Naive thymus-derived CD8-positive, alpha-beta T cell (primary cell): ENCODE measurements around the gene TIFAB. TPM values are rescaled to one million over a fixed set of nuclear protein-coding genes. Genes with fewer than 3 reads are reported as not detected.

Experiments
- ATAC-seq, 2 donors: fragments of 150-1000 bp; cut with Tn5 transposase in 1 of 2; sonication (Bioruptor Pico), chemical (Tn5 transposase) in 1 of 2; 1 replicate in 1 of 2; 2 replicates in 1 of 2; pipeline ENCODE4 v1.10.0; 2021; ENCODE audit warnings: mild to moderate bottlenecking in 2 of 2, moderate library complexity in 2 of 2
- POLR2A ChIA-PET: fragments of 350-600 bp; sonication (Branson Sonifier 250); formaldehyde crosslinking; loops from one replicate; lab custom pipeline; 2021; ENCODE audit warnings: antibody characterized with exemption; lab: Charles Lee
- DNase-seq, 10 donors: peaks; one replicate each; pipeline versions ENCODE4 v3.0.0 to v3.0.0-alpha.2; 2020 to 2022
- H3K27ac Mint-ChIP-seq, 10 donors: one replicate each; pipeline ENCODE4 v1.8.0; 2020 to 2022; ENCODE audit warnings: mild to moderate bottlenecking in 10 of 10, mixed read lengths in 10 of 10, moderate library complexity in 4 of 10, inconsistent platforms in 1 of 10
- H3K27me3 Mint-ChIP-seq, 5 donors: one replicate each; pipeline ENCODE4 v1.8.0; 2021 to 2022; ENCODE audit warnings: mixed read lengths in 5 of 5
- H3K36me3 Mint-ChIP-seq, 3 donors: one replicate each; pipeline ENCODE4 v1.8.0; 2020 to 2022; ENCODE audit warnings: mixed read lengths in 3 of 3, mild to moderate bottlenecking in 2 of 3, inconsistent platforms in 1 of 3
- H3K4me1 Mint-ChIP-seq, 4 donors: one replicate each; pipeline ENCODE4 v1.8.0; 2021 to 2022; ENCODE audit warnings: mixed read lengths in 4 of 4
- H3K4me3 Mint-ChIP-seq, 10 donors: one replicate each; pipeline ENCODE4 v1.8.0; 2020 to 2022; ENCODE audit warnings: mild to moderate bottlenecking in 10 of 10, mixed read lengths in 10 of 10, moderate library complexity in 6 of 10, inconsistent platforms in 1 of 10
- H3K9me3 Mint-ChIP-seq, 9 donors: one replicate each; pipeline ENCODE4 v1.8.0; 2020 to 2022; ENCODE audit warnings: mixed read lengths in 9 of 9, mild to moderate bottlenecking in 3 of 9, inconsistent platforms in 1 of 9, moderate library complexity in 1 of 9
- polyA plus RNA-seq, 3 donors: library from polyadenylated mRNA; unstranded; fragments of 300-500 nt; fragmentation: Illumina TruSeq; gene quantifications; one replicate each; pipeline ENCODE4 v1.2.3, GENCODE V29; 2021
- total RNA-seq, 8 experiments: library from RNA in 2 of 8; stranded (reverse) in 2 of 8; gene quantifications; one replicate each; pipeline ENCODE4 v1.2.3 and lab custom pipeline; 2021 to 2026

Gene TIFAB
- total and polyA plus RNA-seq, 5 experiments from 2014 or later: not detected

- Mint-ChIP-seq H3K4me3 (peak overlapping the region in 4 of 10 donors; percentile 22 to 60 (median 42)), H3K27ac (no peak overlapping the region), H3K27me3 (peaks cover 24 to 99% (median 68%) of the 10 kb centered on the region in 5 donors), H3K9me3 (peaks cover 0 to 2% (median 0%) of the 10 kb centered on the region in 9 donors), H3K36me3 (peaks cover 0 to 3% (median 2%) of the 10 kb centered on the region in 3 donors), H3K4me1 (peaks cover 7 to 10% (median 9%) of the 10 kb centered on the region in 4 donors)
- POLR2A ChIA-PET: no interaction called here
- ATAC-seq: no peak
- no peak for DNase-seq
These were observed 37.5 kb upstream of the TIFAB start for GRCh38 chr5:135489466-135490244.

- POLR2A ChIA-PET: no interaction called here
- peaks cover 24 to 93% (median 65%) of the 10 kb centered on the region in 5 donors for H3K27me3 Mint-ChIP-seq
These were observed 36.7 kb upstream of the TIFAB start for GRCh38 chr5:135488727-135489465.

DNA sequence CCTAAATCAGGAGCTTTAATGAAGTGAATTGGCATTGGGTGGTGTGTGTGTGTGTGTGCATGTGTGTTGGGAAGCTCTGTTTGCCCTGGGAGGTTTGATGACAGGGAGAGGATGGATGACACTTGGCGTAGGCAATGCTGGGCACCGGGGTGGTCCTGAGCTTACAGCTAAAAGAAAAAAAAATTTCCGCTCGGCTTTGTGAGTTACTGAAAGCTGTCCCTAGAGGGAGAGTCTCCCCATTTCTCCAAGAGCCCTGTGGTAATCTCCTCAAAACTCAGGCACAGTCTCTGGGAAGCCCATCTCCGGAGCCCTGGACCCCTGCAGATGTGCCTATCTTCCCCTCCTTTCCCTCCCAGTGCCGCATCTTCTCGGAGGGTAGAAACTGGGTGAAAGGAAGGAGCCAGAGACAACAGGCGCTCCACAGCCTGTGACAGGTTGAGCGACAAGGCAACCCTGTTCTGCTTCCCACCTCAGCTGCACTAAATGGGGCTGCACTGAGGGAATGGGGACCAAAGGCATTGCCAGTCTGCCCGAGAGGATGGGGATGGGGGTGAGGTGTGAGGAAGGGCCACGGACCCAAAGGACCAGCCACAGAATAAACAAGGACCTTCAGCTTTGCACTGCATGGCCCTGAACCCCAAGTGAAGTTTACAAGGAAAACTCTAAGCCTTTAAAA, 35.8 kb upstream of the TIFAB start:
- H3K27me3 Mint-ChIP-seq: peaks cover 26 to 85% (median 60%) of the 10 kb centered on the region in 5 donors
- POLR2A ChIA-PET: no interaction called here
- no peak for ATAC-seq
- H3K27ac Mint-ChIP-seq: peak overlapping the region in 1 of 10 donors; percentile 6
- DNase-seq: no peak
- peaks cover 7 to 10% (median 9%) of the 10 kb centered on the region in 4 donors for H3K4me1 Mint-ChIP-seq
- peak overlapping the region in 1 of 10 donors; percentile 7 for H3K4me3 Mint-ChIP-seq
- H3K36me3 Mint-ChIP-seq: peaks cover 0 to 3% (median 2%) of the 10 kb centered on the region in 3 donors
- peaks cover 0 to 2% (median 0%) of the 10 kb centered on the region in 9 donors for H3K9me3 Mint-ChIP-seq

More at GRCh38 chr5:135488727-135489465, 36.7 kb upstream of the TIFAB start:
- H3K4me3 Mint-ChIP-seq: peak overlapping the region in 1 of 10 donors; percentile 1
- peaks cover 0 to 2% (median 0%) of the 10 kb centered on the region in 9 donors for H3K9me3 Mint-ChIP-seq
- H3K27ac Mint-ChIP-seq: no peak overlapping the region
- ATAC-seq: no peak
- DNase-seq: no peak
- H3K4me1 Mint-ChIP-seq: peaks cover 7 to 10% (median 9%) of the 10 kb centered on the region in 4 donors
- peaks cover 0 to 3% (median 2%) of the 10 kb centered on the region in 3 donors for H3K36me3 Mint-ChIP-seq

DNA sequence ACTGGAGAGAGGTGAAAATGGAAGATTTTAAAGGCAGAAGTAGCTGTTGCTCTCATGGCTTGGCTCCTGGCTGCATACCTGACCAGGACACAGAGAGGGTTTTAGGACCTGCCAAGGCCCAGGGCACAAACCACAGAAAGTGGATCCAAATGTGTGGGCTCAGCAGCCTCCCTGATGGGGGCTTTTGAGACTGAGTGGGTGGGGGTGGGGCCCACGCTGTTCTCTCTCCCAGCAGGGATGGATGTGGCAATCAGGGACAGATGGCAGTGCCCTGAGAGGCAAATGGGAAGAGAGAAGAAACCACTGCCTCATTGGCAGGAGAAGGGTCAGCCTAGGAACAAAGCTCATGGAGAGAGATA, 34.9 kb upstream of the TIFAB start:
- peaks cover 0 to 2% (median 0%) of the 10 kb centered on the region in 9 donors for H3K9me3 Mint-ChIP-seq
- peaks cover 0 to 3% (median 2%) of the 10 kb centered on the region in 3 donors for H3K36me3 Mint-ChIP-seq
- H3K27ac Mint-ChIP-seq: peak overlapping the region in 1 of 10 donors; percentile 11
- ATAC-seq (no peak), DNase-seq (no peak)
- peaks cover 21 to 75% (median 52%) of the 10 kb centered on the region in 5 donors for H3K27me3 Mint-ChIP-seq
- no peak overlapping the region for H3K4me3 Mint-ChIP-seq
- POLR2A ChIA-PET: interaction anchor here (0.8 kb wide), 1 partner anchor 20 kb away, joined by 3 read pairs; no protein-coding TSS in a partner anchor
- H3K4me1 Mint-ChIP-seq: peaks cover 7 to 10% (median 9%) of the 10 kb centered on the region in 4 donors

- Mint-ChIP-seq H3K4me1 (peaks cover 7 to 10% (median 9%) of the 10 kb centered on the region in 4 donors), H3K9me3 (peaks cover 0 to 2% (median 0%) of the 10 kb centered on the region in 9 donors), H3K4me3 (no peak overlapping the region), H3K27ac (peak overlapping the region in 1 of 10 donors; percentile 11), H3K27me3 (peaks cover 21 to 69% (median 52%) of the 10 kb centered on the region in 5 donors), H3K36me3 (peaks cover 0 to 3% (median 2%) of the 10 kb centered on the region in 3 donors)
- ATAC-seq: no peak
- no peak for DNase-seq
- POLR2A ChIA-PET: interaction anchor here (0.8 kb wide), 1 partner anchor 19 kb away, joined by 3 read pairs; no protein-coding TSS in a partner anchor
These were observed 34.2 kb upstream of the TIFAB start for GRCh38 chr5:135486131-135487036.

- ATAC-seq: no peak
- POLR2A ChIA-PET: no interaction called here
- Mint-ChIP-seq H3K4me3 (no peak overlapping the region), H3K4me1 (peaks cover 5 to 6% (median 6%) of the 10 kb centered on the region in 4 donors), H3K9me3 (peaks cover 0 to 2% (median 0%) of the 10 kb centered on the region in 9 donors), H3K36me3 (peaks cover 0 to 2% (median 0%) of the 10 kb centered on the region in 3 donors), H3K27me3 (peaks cover 19 to 56% (median 47%) of the 10 kb centered on the region in 5 donors), H3K27ac (no peak overlapping the region)
- no peak for DNase-seq
These were observed 32.5 kb upstream of the TIFAB start for GRCh38 chr5:135484674-135485086.

GRCh38 chr5:135483254-135483653, 31.1 kb upstream of the TIFAB start:
- no peaks in the 10 kb centered on the region for H3K36me3 Mint-ChIP-seq
- H3K4me1 Mint-ChIP-seq: no peaks in the 10 kb centered on the region
- DNase-seq (no peak), ATAC-seq (no peak)
- POLR2A ChIA-PET: no interaction called here
- H3K4me3 Mint-ChIP-seq: no peak overlapping the region
- peaks cover 18 to 51% (median 44%) of the 10 kb centered on the region in 5 donors for H3K27me3 Mint-ChIP-seq
- H3K27ac Mint-ChIP-seq: no peak overlapping the region
- peaks cover 0 to 2% (median 0%) of the 10 kb centered on the region in 9 donors for H3K9me3 Mint-ChIP-seq

DNA sequence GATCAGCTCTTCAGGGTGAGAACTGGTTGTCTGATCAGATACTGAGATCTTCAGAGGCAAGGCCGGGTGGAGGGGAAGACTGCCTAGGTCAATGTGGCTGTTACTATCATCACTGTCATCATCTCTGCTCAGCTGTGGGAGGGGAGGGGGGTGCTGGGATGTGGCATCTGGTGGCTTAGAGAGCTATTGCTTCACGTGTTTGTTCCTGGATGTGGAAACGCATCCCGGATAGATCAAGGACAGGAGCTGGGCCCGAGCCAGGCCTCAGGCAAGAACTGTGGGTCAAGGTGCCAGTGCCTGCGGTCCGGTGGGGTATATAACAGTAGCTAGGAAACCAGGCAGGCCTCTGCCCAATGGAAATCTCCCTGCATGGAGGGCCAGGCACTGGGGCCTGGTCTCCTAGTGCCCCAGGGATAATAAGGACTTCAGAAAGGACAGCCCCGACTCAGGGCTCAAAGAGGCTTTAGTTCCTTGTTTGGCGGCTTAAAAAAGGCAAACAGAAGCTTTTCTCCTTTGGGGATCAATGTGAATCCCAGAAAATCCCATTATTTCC, 30.3 kb upstream of the TIFAB start:
- Mint-ChIP-seq H3K27me3 (peaks cover 18 to 47% (median 38%) of the 10 kb centered on the region in 5 donors), H3K9me3 (no peaks in the 10 kb centered on the region), H3K4me1 (no peaks in the 10 kb centered on the region), H3K4me3 (no peak overlapping the region), H3K36me3 (no peaks in the 10 kb centered on the region), H3K27ac (no peak overlapping the region)
- POLR2A ChIA-PET: no interaction called here
- DNase-seq (no peak), ATAC-seq (no peak)

- H3K9me3 Mint-ChIP-seq: no peaks in the 10 kb centered on the region
- DNase-seq (no peak), ATAC-seq (no peak)
- no peak overlapping the region for H3K4me3 Mint-ChIP-seq
- H3K4me1 Mint-ChIP-seq: no peaks in the 10 kb centered on the region
- peaks cover 16 to 44% (median 34%) of the 10 kb centered on the region in 5 donors for H3K27me3 Mint-ChIP-seq
- H3K36me3 Mint-ChIP-seq: no peaks in the 10 kb centered on the region
- POLR2A ChIA-PET: no interaction called here
- H3K27ac Mint-ChIP-seq: no peak overlapping the region
These were observed 29.8 kb upstream of the TIFAB start for GRCh38 chr5:135481909-135482311.

DNA sequence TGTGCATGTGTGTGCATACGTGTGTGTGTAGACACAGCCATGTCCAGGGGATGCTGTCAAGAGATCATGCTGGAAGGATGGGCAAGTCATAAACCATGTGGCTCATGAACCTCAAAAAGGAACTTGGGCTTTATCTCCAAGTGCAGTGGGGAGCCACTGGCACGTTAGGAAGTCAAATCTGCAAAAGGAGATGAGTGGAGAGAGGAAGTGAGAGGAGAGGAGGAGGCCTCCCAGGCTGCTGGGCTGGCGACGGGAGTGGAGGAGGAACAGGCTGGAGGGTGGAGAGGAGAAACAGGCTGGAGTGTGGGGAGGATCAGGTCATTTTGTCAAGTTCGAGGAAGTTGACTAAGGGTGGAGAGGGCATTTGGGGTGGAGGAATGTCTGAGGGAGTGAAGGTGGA, 29.2 kb upstream of the TIFAB start:
- no peak for DNase-seq
- H3K36me3 Mint-ChIP-seq: no peaks in the 10 kb centered on the region
- POLR2A ChIA-PET: no interaction called here
- no peaks in the 10 kb centered on the region for H3K4me1 Mint-ChIP-seq
- H3K27me3 Mint-ChIP-seq: peaks cover 12 to 39% (median 32%) of the 10 kb centered on the region in 5 donors
- H3K4me3 Mint-ChIP-seq: no peak overlapping the region
- H3K9me3 Mint-ChIP-seq: no peaks in the 10 kb centered on the region
- H3K27ac Mint-ChIP-seq: no peak overlapping the region
- ATAC-seq: no peak

- DNase-seq (no peak), ATAC-seq (no peak)
- H3K27ac Mint-ChIP-seq: no peak overlapping the region
- peaks cover 7 to 33% (median 25%) of the 10 kb centered on the region in 5 donors for H3K27me3 Mint-ChIP-seq
- no peaks in the 10 kb centered on the region for H3K9me3 Mint-ChIP-seq
- H3K4me1 Mint-ChIP-seq: no peaks in the 10 kb centered on the region
- POLR2A ChIA-PET: no interaction called here
- no peak overlapping the region for H3K4me3 Mint-ChIP-seq
- H3K36me3 Mint-ChIP-seq: no peaks in the 10 kb centered on the region
These were observed 28.4 kb upstream of the TIFAB start for GRCh38 chr5:135480511-135480910.
